H7 (cell line): ENCODE results near the gene KCNH1. TPM values are rescaled to one million over a fixed set of nuclear protein-coding genes. Genes with fewer than 3 reads are reported as not detected.

Experiments
- DNase-seq: peaks from one replicate; pipeline ENCODE4 v3.0.0; 2012
- H3K27me3 ChIP-seq: 2 replicates; pipeline ENCODE4 v1.6.0; 2011; ENCODE audit warnings: mild to moderate bottlenecking, low read length; ENCODE audit not compliant: control insufficient read depth, insufficient read depth
- H3K36me3 ChIP-seq: replicated peaks from 2 replicates; pipeline ENCODE4 v1.5.1; 2011; ENCODE audit warnings: low read length; ENCODE audit not compliant: control insufficient read depth, insufficient read depth
- H3K4me3 ChIP-seq: 2 replicates; pipeline ENCODE4 v1.5.1; 2011; ENCODE audit warnings: low read depth, mild to moderate bottlenecking, control low read depth, low read length, moderate library complexity; ENCODE audit not compliant: insufficient read depth
- total RNA-seq: library from RNA; depleted of rRNA; stranded (reverse); fragments of >200 nt; shearing (Covaris generic); gene quantifications from 2 replicates; pipeline ENCODE4 v1.2.3, GENCODE V29; 2014

Gene KCNH1
- total RNA-seq, 1 experiment from 2014 or later = 0.07 TPM

DNA sequence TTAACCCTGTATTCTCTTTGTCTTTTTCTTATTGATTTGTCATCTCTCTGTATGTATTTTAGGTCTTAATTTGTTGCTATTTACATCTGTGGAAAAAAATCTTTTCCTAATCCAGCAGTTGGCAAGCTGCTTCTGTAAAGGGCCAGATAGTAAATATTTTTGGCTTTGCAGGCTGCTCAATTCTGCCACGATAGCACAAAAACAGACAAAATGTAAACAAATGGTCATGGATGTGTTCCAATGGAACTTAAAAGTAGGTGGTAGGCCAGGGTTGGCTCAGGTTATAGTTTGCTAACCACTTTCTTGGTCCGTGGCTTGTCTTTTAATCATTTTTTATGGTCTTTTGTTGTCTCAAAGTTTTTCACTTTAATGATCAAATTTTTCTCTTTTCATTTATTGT, 433.4 kb downstream of the KCNH1 start:
- Histone ChIP-seq H3K27me3 (no peaks in the 10 kb centered on the region), H3K4me3 (no peak overlapping the region)

DNA sequence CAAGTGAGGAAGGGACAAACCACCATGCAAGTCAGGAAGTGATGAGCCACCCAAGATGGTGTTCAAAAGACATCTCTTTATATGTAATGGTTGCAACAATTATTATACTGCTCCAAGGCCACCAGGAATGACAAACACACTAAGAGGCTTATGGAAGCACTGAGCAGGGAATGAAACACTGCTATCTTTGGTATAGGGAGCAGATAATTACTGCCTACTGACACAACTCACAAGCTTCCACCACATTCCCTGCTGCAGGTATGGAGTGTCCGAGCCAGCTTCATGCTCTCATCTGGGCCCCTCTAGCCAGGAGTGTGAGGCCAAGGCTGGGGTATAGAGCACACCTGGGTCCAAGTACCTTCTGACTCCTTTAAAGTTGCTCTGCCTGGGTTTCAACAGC, 433.9 kb downstream of the KCNH1 start:
- Histone ChIP-seq H3K27me3 (no peaks in the 10 kb centered on the region), H3K4me3 (no peak overlapping the region), H3K36me3 (no peaks in the 10 kb centered on the region)
- no peak for DNase-seq

More for the DNA sequence above, 433.4 kb downstream of the KCNH1 start:
- no peaks in the 10 kb centered on the region for H3K36me3 ChIP-seq
- DNase-seq = no peak

- no peaks in the 10 kb centered on the region for H3K27me3 ChIP-seq
Measured at GRCh38 chr1:210698661-210699060, 435.3 kb downstream of the KCNH1 start.

DNA sequence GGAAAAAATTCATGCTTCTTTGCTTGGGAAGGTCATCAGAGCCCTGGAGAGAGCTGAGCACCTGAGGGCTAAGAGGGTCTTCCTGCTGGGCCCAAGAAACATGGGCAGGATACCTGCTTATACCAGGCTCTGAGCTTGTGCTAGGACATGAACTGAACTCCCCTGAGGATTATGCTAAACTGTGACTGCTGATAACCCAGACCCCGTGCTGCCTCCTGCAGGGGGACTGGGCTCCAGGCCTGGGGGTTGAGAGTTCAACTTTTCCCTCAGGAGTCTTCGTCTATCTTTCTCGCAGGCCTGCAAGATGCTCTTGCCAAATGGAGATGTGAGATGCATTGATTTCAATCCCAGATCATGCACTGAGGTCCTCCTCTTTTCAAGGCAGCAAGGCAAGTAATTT, 436.8 kb downstream of the KCNH1 start:
- no peaks in the 10 kb centered on the region for H3K27me3 ChIP-seq
- no peak overlapping the region for H3K4me3 ChIP-seq
- H3K36me3 ChIP-seq = no peaks in the 10 kb centered on the region
- peak; percentile 58 for DNase-seq

More at GRCh38 chr1:210698661-210699060, 435.3 kb downstream of the KCNH1 start:
- H3K4me3 ChIP-seq = no peak overlapping the region
- no peak for DNase-seq
- no peaks in the 10 kb centered on the region for H3K36me3 ChIP-seq

- DNase-seq = no peak
- no peaks in the 10 kb centered on the region for H3K27me3 ChIP-seq
- H3K36me3 ChIP-seq = no peaks in the 10 kb centered on the region
Measured at GRCh38 chr1:210696709-210697108, 437.2 kb downstream of the KCNH1 start.

GRCh38 chr1:210695026-210695425, 438.9 kb downstream of the KCNH1 start:
- DNase-seq = no peak
- Histone ChIP-seq H3K4me3 (no peak overlapping the region), H3K27me3 (no peaks in the 10 kb centered on the region)

More at GRCh38 chr1:210696709-210697108, 437.2 kb downstream of the KCNH1 start:
- no peak overlapping the region for H3K4me3 ChIP-seq

DNA sequence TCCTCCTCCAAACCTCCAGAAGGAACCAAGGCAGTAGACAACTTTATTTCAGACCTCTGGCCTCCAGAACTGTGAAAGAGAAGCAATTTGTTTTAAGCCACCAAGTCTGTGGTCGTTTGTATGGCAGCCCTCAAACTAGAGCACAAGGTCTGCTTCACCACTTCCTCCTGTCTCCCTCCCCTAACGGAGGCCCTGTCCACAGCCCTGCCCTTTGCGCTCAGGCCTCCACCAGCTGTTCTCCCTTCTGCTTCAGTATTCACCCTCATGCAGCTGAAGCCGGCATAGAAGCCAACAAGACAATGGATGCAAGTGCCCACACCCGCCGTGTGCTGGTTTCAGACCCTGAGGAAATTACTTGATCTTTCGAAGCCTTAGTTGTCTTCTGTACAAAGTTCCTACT, 441.2 kb downstream of the KCNH1 start:
- no peak overlapping the region for H3K4me3 ChIP-seq
- no peak for DNase-seq
- H3K36me3 ChIP-seq = no peaks in the 10 kb centered on the region
- H3K27me3 ChIP-seq = no peaks in the 10 kb centered on the region

More at GRCh38 chr1:210695026-210695425, 438.9 kb downstream of the KCNH1 start:
- H3K36me3 ChIP-seq = no peaks in the 10 kb centered on the region

GRCh38 chr1:210691039-210691610, 442.8 kb downstream of the KCNH1 start:
- Histone ChIP-seq H3K27me3 (no peaks in the 10 kb centered on the region), H3K4me3 (no peak overlapping the region)

GRCh38 chr1:210690236-210690635, 443.7 kb downstream of the KCNH1 start:
- Histone ChIP-seq H3K27me3 (no peaks in the 10 kb centered on the region; the same call in 1 of the 2 replicates), H3K36me3 (no peaks in the 10 kb centered on the region), H3K4me3 (no peak overlapping the region)
- no peak for DNase-seq

More at GRCh38 chr1:210691039-210691610, 442.8 kb downstream of the KCNH1 start:
- H3K36me3 ChIP-seq = no peaks in the 10 kb centered on the region
- no peak for DNase-seq

GRCh38 chr1:210689826-210690225, 444.1 kb downstream of the KCNH1 start:
- Histone ChIP-seq H3K27me3 (no peaks in the 10 kb centered on the region; the same call in 1 of the 2 replicates), H3K4me3 (no peak overlapping the region), H3K36me3 (no peaks in the 10 kb centered on the region)
- no peak for DNase-seq

DNA sequence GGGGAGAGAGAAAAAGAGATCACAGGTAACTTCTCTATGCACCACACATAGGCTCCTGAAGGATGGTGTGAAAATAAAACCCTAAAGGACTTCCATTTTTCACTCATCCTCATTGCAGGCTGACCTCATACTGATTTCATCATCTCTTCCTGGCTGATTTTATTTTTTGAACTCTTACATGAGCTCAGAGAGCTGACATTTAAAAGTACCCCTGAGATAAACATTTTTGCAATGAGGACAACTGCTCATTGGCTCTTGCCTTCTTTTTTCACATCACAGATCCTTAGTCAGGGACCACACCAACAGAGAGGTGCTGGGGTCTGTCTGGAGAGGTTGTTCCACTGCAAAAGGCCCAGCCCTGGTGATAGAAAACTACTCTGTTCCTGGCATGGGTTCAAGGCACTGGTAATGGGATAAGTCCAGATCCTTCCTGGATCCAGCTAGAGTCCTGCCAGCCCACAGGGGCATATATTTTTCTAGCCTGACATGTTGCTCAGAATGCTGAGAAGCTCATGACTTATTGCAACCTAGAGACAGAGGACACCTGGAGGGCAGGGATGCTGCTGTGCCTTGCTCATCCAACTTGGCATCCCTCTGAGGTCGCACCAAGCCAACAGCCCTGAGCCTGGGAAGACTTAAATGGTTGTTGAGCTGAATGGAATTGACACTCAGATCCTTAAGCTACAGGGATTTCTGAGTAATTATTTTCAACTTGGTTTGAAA, 445.3 kb downstream of the KCNH1 start:
- Histone ChIP-seq H3K27me3 (no peaks in the 10 kb centered on the region; the same call in 1 of the 2 replicates), H3K4me3 (no peak overlapping the region), H3K36me3 (no peaks in the 10 kb centered on the region)
- no peak for DNase-seq

- Histone ChIP-seq H3K4me3 (no peak overlapping the region), H3K27me3 (no peaks in the 10 kb centered on the region; the same call in 1 of the 2 replicates), H3K36me3 (no peaks in the 10 kb centered on the region)
- DNase-seq = no peak
Measured at GRCh38 chr1:210687582-210688279, 446.2 kb downstream of the KCNH1 start.

DNA sequence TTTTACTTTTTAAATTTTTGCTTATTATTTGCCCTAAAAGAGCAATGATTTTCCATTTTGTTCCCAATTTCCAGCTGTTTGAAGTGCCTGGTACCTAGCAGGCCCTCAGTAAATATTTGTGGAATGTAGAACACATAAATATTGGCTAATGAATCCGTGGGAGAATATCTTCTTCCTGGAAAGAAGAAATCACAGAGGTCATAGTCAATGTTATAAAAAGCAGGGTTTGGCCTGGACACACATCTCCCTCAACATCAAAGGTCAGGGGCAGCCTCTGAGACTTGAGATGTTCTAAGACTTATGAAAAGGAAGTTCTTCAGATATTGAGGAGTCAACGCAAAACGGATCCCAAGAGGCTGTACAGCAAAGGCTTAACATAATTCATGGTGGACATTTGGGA, 447.1 kb downstream of the KCNH1 start:
- DNase-seq = no peak
- Histone ChIP-seq H3K36me3 (no peaks in the 10 kb centered on the region), H3K27me3 (no peaks in the 10 kb centered on the region; the same call in 1 of the 2 replicates), H3K4me3 (no peak overlapping the region)

- no peak overlapping the region for H3K4me3 ChIP-seq
- DNase-seq = no peak
- no peaks in the 10 kb centered on the region; the same call in 1 of the 2 replicates for H3K27me3 ChIP-seq
- no peaks in the 10 kb centered on the region for H3K36me3 ChIP-seq
Measured at GRCh38 chr1:210685295-210685650, 448.7 kb downstream of the KCNH1 start.
